ENCODE measurements around the gene EFNA4. TPM values are rescaled to one million over a fixed set of nuclear protein-coding genes. Genes with fewer than 3 reads are reported as not detected.

Gene EFNA4
- total and polyA plus RNA-seq, 9 of the 15 experiments (the other 6 are each of a cell fraction or from before 2014, with no cell fraction given): 0.68 to 7.4 (median 6.1) TPM

DNA sequence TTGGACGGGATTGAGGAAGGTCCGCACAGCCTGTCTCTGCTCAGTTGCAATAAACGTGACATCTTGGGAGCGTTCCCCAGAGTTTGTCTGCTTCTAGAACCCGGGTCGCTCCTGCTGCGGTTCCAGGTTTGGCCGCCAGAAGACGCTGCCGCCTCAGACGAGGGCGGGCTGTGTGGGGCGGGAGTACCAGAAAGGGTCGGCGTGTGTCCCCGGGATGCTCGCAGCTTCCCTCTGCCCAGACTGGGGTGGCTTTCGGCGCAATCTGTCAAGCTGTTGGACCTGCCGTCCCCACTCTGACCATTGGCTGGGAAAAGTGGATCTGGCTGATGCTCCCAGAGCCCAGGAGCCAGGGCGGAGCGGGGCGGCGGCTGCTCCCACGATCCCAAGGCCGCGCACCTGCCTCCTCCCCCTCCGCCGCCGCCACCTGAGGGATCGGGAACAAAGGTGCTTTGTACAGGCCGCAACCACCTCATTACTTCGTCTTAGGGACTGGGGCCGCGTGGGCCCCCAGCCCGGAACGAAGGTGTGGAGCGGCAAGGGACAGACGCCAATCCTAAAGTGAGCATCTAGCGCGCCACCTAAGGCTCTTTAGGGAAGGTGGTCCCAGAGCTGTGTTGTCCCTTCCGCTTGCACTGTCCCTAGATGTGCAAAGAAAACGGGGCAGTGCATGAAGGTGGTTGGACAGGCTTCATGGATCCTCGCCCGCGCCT is 683 bp upstream of the EFNA4 start:
- Histone ChIP-seq H3K79me2 (ENCODE audit: control insufficient read depth, insufficient read depth, low read length) (peaks cover 9% of the 10 kb centered on the region; the same call in 2 of the 3 replicates), H2AFZ (ENCODE audit: low read depth, low read length) (peak overlapping the region; percentile 86), H3K9me1 (ENCODE audit: control insufficient read depth, insufficient read depth, low read length) (peaks cover 7% of the 10 kb centered on the region), H3K9me3 (replicated peaks; ENCODE audit: control insufficient read depth, insufficient read depth, low read depth, low read length) (no peaks in the 10 kb centered on the region), H3K4me2 (ENCODE audit: insufficient read depth, low read length) (peak overlapping the region; percentile 81), H3K27ac (ENCODE audit: extremely low read depth, low read depth, low read length) (no peak overlapping the region; the same call in 2 of the 3 replicates), H3K4me1 (replicated peaks in 1 of 2; ENCODE audit: control insufficient read depth in 2 of 2, insufficient read depth in 2 of 2, low read length in 2 of 2) (peaks cover 27 to 59% of the 10 kb centered on the region in 2 experiments), H3K27me3 (ENCODE audit: control insufficient read depth in 2 of 2, insufficient read depth in 2 of 2, low read length in 2 of 2) (no peaks in the 10 kb centered on the region), H3K4me3 (peak overlapping the region; percentile 58), H3K36me3 (ENCODE audit: control insufficient read depth, insufficient read depth, low read length) (peaks cover 32% of the 10 kb centered on the region; the same call in 2 of the 3 replicates), H3K9ac (ENCODE audit: insufficient read depth in 1 of 2, low read depth in 2 of 2, low read length in 2 of 2) (peak overlapping the region in 1 of 2 experiments; percentile 79; a peak in 2 of 4 replicates), H4K20me1 (replicated peaks; ENCODE audit: control insufficient read depth, insufficient read depth, low read length) (no peaks in the 10 kb centered on the region; the same call in 1 of the 2 replicates)
- FAIRE-seq (peak; percentile 81), ATAC-seq (peak; percentile 81), DNase-seq (ENCODE audit: extremely low read depth in 1 of 4, low spot score in 3 of 4) (peak; percentile 72 to 87 (median 80))
- POLR2A ChIA-PET: interaction anchor here (0.6 to 1.9 kb wide), 5 partner anchors 22 to 396 kb away, joined by 3 to 6 read pairs (median 3); partner anchors contain the start of gene SHC1
- CTCF ChIA-PET (ENCODE audit: low intra/inter-chr PET ratio): interaction anchor here (0.7 to 4.0 kb wide), 5 partner anchors 17 to 583 kb away, joined by 3 to 153 read pairs (median 9); partner anchors contain the start of gene EFNA3
- in situ Hi-C loops (cut with MboI) (loop anchor here (5.0 kb wide), 1 partner anchor 106 kb away; the partner anchor contains the start of gene PBXIP1), intact Hi-C loops (cut with micrococcal nuclease) (loop anchor here (1.0 to 5.0 kb wide), 5 partner anchors 8 to 504 kb away; partner anchors contain the start of genes CKS1B, SHC1 and UBE2Q1)
- 5% methylated on average over 43 of the region's 46 CpGs for WGBS (ENCODE audit: insufficient coverage, low coverage, missing lambda C conversion rate)
- no TSS peak for BruUV-seq (replicated peaks)
- TF ChIP-seq POLR3A (IDR thresholded peaks at IDR 0.05; ENCODE audit: borderline replicate concordance, extremely low read depth, insufficient read depth, insufficient read length): no peak
- TF ChIP-seq ZNF76 (CRISPR knock-in tag; IDR thresholded peaks at IDR 0.05; ENCODE audit: borderline replicate concordance): no peak
- peak; percentile 57 for TF ChIP-seq GABPB1 (CRISPR knock-in tag; IDR thresholded peaks at IDR 0.05)
- TF ChIP-seq THAP12 (CRISPR knock-in tag; IDR thresholded peaks at IDR 0.05): no peak
- TF ChIP-seq, protein P1, sequence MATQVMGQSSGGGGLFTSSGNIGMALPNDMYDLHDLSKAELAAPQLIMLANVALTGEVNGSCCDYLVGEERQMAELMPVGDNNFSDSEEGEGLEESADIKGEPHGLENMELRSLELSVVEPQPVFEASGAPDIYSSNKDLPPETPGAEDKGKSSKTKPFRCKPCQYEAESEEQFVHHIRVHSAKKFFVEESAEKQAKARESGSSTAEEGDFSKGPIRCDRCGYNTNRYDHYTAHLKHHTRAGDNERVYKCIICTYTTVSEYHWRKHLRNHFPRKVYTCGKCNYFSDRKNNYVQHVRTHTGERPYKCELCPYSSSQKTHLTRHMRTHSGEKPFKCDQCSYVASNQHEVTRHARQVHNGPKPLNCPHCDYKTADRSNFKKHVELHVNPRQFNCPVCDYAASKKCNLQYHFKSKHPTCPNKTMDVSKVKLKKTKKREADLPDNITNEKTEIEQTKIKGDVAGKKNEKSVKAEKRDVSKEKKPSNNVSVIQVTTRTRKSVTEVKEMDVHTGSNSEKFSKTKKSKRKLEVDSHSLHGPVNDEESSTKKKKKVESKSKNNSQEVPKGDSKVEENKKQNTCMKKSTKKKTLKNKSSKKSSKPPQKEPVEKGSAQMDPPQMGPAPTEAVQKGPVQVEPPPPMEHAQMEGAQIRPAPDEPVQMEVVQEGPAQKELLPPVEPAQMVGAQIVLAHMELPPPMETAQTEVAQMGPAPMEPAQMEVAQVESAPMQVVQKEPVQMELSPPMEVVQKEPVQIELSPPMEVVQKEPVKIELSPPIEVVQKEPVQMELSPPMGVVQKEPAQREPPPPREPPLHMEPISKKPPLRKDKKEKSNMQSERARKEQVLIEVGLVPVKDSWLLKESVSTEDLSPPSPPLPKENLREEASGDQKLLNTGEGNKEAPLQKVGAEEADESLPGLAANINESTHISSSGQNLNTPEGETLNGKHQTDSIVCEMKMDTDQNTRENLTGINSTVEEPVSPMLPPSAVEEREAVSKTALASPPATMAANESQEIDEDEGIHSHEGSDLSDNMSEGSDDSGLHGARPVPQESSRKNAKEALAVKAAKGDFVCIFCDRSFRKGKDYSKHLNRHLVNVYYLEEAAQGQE (IDR thresholded peaks at IDR 0.05; ENCODE audit: borderline replicate concordance): peak; percentile 93
- TF ChIP-seq, protein P1 (CRISPR knock-in tag; IDR thresholded peaks at IDR 0.05; ENCODE audit: low read depth): no peak
- peak; percentile 50; the same call in 1 of the 2 replicates for TF ChIP-seq SUPT5H (IDR thresholded peaks at IDR 0.05)
- no peak for TF ChIP-seq ZFP30 (CRISPR knock-in tag; IDR thresholded peaks at IDR 0.05; ENCODE audit: borderline replicate concordance)
- peak; percentile 91 for TF ChIP-seq CC2D1A (IDR thresholded peaks at IDR 0.05)

Data from K562 (cell line).